HCT116 (cell line): Measurements from ENCODE around the gene WAC. TPM values are rescaled to one million over a fixed set of nuclear protein-coding genes. Genes with fewer than 3 reads are reported as not detected.

Experiments
- ATAC-seq: fragments of 200-7000 bp; cut with Tn5 transposase; 2 replicates; pipeline ENCODE4 v1.9.1; 2020; ENCODE audit warnings: mild to moderate bottlenecking, moderate library complexity
- BruUV-seq: library from RNA; stranded (reverse); fragments of 400-500 nt; replicated peaks from 2 replicates; lab custom pipeline; 2021; lab: Mats Ljungman, UMichigan
- CTCF ChIA-PET: fragments of 300-600 bp; sonication (Branson Sonifier 250); formaldehyde crosslinking; loops from one replicate; lab custom pipeline; 2021; ENCODE audit warnings: antibody characterized with exemption; lab: Charles Lee
- POLR2A ChIA-PET: fragments of 300-600, 350-600 bp; sonication (Branson Sonifier 250); formaldehyde crosslinking; loops from one replicate; lab custom pipeline; 2021; ENCODE audit warnings: antibody characterized with exemption; lab: Charles Lee
- RAD21 ChIA-PET, 2 experiments: fragments of 300-600 bp; sonication (Branson Sonifier 250); formaldehyde crosslinking; loops; one replicate each; lab custom pipeline; 2023; ENCODE audit warnings: low total read pairs in 2 of 2; ENCODE audit not compliant: uncharacterized antibody in 2 of 2, unreplicated experiment in 2 of 2, low non-redundant PET in 1 of 2; lab: Charles Lee
- DNase-seq: peaks from one replicate; pipeline ENCODE4 v3.0.0-alpha.2; 2010; ENCODE audit warnings: low read depth, low spot score
- H2AFZ ChIP-seq: fragments of 200-600 bp; shearing (Covaris generic), sonication (generic); 2 replicates; pipeline ENCODE4 v1.6.1; 2017; ENCODE audit warnings: low read depth, mixed run types, mixed read lengths, antibody characterized with exemption, low read length; ENCODE audit not compliant: poor library complexity, severe bottlenecking
- H3K27ac ChIP-seq: 2 replicates; pipeline ENCODE4 v1.5.1; 2012; ENCODE audit warnings: low read depth, low read length
- H3K27me3 ChIP-seq: fragments of 200-600 bp; sonication (generic); 2 replicates; pipeline ENCODE4 v1.6.1; 2016; ENCODE audit warnings: mixed run types, low read length, mixed read lengths; ENCODE audit not compliant: insufficient read depth
- H3K36me3 ChIP-seq, 2 experiments: fragments of 200-500 bp in 1 of 2; fragments of 200-600 bp in 1 of 2; sonication (Bioruptor generic) in 1 of 2; sonication (generic) in 1 of 2; 2 replicates each; pipeline versions ENCODE4 v1.5.1 to v1.6.1; 2014 to 2016; ENCODE audit warnings: low read length in 2 of 2, inconsistent platforms in 1 of 2, mixed read lengths in 1 of 2, mixed run types in 1 of 2; ENCODE audit not compliant: insufficient read depth in 2 of 2, control insufficient read depth in 1 of 2
- H3K4me1 ChIP-seq, 2 experiments: fragments of 200-600 bp in 1 of 2; sonication (generic) in 1 of 2; 2 replicates each; pipeline versions ENCODE4 v1.5.1 to v1.6.1; 2012 to 2017; ENCODE audit warnings: low read length in 2 of 2, inconsistent platforms in 1 of 2, mild to moderate bottlenecking in 1 of 2, mixed read lengths in 1 of 2, mixed run types in 1 of 2, moderate library complexity in 1 of 2; ENCODE audit not compliant: insufficient read depth in 2 of 2, control insufficient read depth in 1 of 2
- H3K4me2 ChIP-seq: fragments of 200-600 bp; sonication (generic); 2 replicates; pipeline ENCODE4 v1.6.1; 2017; ENCODE audit warnings: mixed run types, low read length, mixed read lengths
- H3K4me3 ChIP-seq, 2 experiments: fragments of 200-600 bp in 1 of 2; sonication (generic) in 1 of 2; replicated peaks in 1 of 2; 2 replicates each; pipeline ENCODE4 v1.5.1; 2011 to 2016; ENCODE audit warnings: low read length in 2 of 2, control low read depth in 1 of 2, low read depth in 1 of 2, mild to moderate bottlenecking in 1 of 2, mixed read lengths in 1 of 2, mixed run types in 1 of 2
- H3K79me2 ChIP-seq: fragments of 200-600 bp; sonication (generic); 2 replicates; pipeline ENCODE4 v1.6.1; 2017; ENCODE audit warnings: mild to moderate bottlenecking, mixed run types, low read length, moderate library complexity, mixed read lengths; ENCODE audit not compliant: insufficient read depth
- H3K9ac ChIP-seq: fragments of 200-600 bp; sonication (generic); 2 replicates; pipeline ENCODE4 v1.6.1; 2016; ENCODE audit warnings: low read length, mixed read lengths
- H3K9me2 ChIP-seq: fragments of 200-600 bp; sonication (generic), shearing (Covaris generic); 2 replicates; pipeline ENCODE4 v1.6.1; 2017; ENCODE audit warnings: mixed run types, mild to moderate bottlenecking, moderate library complexity; ENCODE audit not compliant: insufficient read depth
- H3K9me3 ChIP-seq, 2 experiments: fragments of 200-500 bp in 1 of 2; fragments of 200-600 bp in 1 of 2; sonication (Bioruptor generic) in 1 of 2; sonication (generic) in 1 of 2; 2 replicates each; pipeline ENCODE4 v1.6.1; 2014 to 2017; ENCODE audit warnings: low read length in 2 of 2, mixed read lengths in 2 of 2, inconsistent platforms in 1 of 2, low read depth in 1 of 2, mild to moderate bottlenecking in 1 of 2, mixed run types in 1 of 2, moderate library complexity in 1 of 2; ENCODE audit not compliant: control insufficient read depth in 1 of 2, insufficient read depth in 1 of 2
- H4K20me1 ChIP-seq: fragments of 200-600 bp; sonication (generic), shearing (Covaris generic); 2 replicates; pipeline ENCODE4 v1.6.1; 2017; ENCODE audit warnings: mixed run types, mild to moderate bottlenecking, moderate library complexity; ENCODE audit not compliant: insufficient read depth
- FOSL1 ChIP-seq: IDR thresholded peaks from 2 replicates; pipeline ENCODE4 v1.6.1; 2012; ENCODE audit warnings: low read depth
- POLR2AphosphoS5 ChIP-seq: IDR thresholded peaks from 2 replicates; pipeline ENCODE4 v1.6.1; 2011; ENCODE audit warnings: mild to moderate bottlenecking, low read depth, low read length, moderate library complexity
- RAD21 ChIP-seq: IDR thresholded peaks from 2 replicates; pipeline ENCODE4 v1.6.1; 2012; ENCODE audit warnings: low read depth, mild to moderate bottlenecking
- SIN3A ChIP-seq: IDR thresholded peaks from 2 replicates; pipeline ENCODE4 v1.6.1; 2012; ENCODE audit warnings: low read depth
- SRF ChIP-seq: IDR thresholded peaks from 2 replicates; pipeline ENCODE4 v1.6.1; 2012; ENCODE audit warnings: low read depth
- TCF7L2 ChIP-seq: IDR thresholded peaks from 2 replicates; pipeline ENCODE4 v1.7.0; 2011; ENCODE audit warnings: borderline replicate concordance, inconsistent platforms; ENCODE audit not compliant: insufficient read depth, insufficient read length; ENCODE audit errors: extremely low read depth
- YY1 ChIP-seq: IDR thresholded peaks from 2 replicates; pipeline ENCODE4 v1.6.1; 2011; ENCODE audit warnings: low read length, low read depth, moderate library complexity, mild to moderate bottlenecking; ENCODE audit not compliant: insufficient replicate concordance; ENCODE audit errors: extremely low read depth
- ZBTB33 ChIP-seq: IDR thresholded peaks from 2 replicates; pipeline ENCODE4 v1.6.1; 2011; ENCODE audit warnings: mild to moderate bottlenecking, low read length, moderate library complexity; ENCODE audit not compliant: insufficient replicate concordance; ENCODE audit errors: extremely low read depth
- intact Hi-C: fragments of 100-400 bp; cut with micrococcal nuclease; formaldehyde crosslinking; loops from 2 replicates; pipeline ENCODE4 v1.10.0; 2022
- total RNA-seq: library from RNA; stranded (reverse); gene quantifications from one replicate; pipeline ENCODE4 v1.2.1, GENCODE V29; 2021; ENCODE audit not compliant: unreplicated experiment
- TF ChIP-seq, protein P1 (sequence below): IDR thresholded peaks from 2 replicates; pipeline ENCODE4 v1.6.1; 2012; ENCODE audit warnings: low read depth

The WAC gene
- total RNA-seq, 1 experiment from 2014 or later = 117 TPM

DNA sequence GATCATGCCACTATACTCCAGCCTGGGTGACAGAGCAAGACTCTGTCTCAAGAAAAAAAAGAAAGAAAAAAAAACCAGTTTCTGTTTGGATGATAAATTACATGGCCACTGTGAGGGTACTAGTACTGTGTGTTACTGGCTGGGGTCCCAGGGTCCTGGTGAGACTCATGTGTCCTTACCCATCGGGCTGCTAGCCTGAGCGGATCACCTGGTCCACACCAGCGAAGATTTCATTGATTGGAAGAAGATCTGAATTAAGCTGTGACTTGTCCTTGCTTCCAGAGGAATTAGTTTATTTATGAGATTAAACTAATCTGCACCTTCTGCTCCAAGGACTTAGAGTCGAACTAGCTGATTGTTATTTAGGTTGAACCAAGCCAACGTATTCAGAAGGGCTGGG is 104.4 kb downstream of the WAC start:
- POLR2A ChIA-PET = no interaction called here
- ATAC-seq = no peak
- no peaks in the 10 kb centered on the region for H3K4me1 ChIP-seq
- H3K27me3 ChIP-seq = no peaks in the 10 kb centered on the region
- no peaks in the 10 kb centered on the region for H3K36me3 ChIP-seq
- no peak overlapping the region for H3K9ac ChIP-seq
- no peak overlapping the region for H3K4me3 ChIP-seq
- TF ChIP-seq SIN3A = no peak
- TF ChIP-seq, protein P1, sequence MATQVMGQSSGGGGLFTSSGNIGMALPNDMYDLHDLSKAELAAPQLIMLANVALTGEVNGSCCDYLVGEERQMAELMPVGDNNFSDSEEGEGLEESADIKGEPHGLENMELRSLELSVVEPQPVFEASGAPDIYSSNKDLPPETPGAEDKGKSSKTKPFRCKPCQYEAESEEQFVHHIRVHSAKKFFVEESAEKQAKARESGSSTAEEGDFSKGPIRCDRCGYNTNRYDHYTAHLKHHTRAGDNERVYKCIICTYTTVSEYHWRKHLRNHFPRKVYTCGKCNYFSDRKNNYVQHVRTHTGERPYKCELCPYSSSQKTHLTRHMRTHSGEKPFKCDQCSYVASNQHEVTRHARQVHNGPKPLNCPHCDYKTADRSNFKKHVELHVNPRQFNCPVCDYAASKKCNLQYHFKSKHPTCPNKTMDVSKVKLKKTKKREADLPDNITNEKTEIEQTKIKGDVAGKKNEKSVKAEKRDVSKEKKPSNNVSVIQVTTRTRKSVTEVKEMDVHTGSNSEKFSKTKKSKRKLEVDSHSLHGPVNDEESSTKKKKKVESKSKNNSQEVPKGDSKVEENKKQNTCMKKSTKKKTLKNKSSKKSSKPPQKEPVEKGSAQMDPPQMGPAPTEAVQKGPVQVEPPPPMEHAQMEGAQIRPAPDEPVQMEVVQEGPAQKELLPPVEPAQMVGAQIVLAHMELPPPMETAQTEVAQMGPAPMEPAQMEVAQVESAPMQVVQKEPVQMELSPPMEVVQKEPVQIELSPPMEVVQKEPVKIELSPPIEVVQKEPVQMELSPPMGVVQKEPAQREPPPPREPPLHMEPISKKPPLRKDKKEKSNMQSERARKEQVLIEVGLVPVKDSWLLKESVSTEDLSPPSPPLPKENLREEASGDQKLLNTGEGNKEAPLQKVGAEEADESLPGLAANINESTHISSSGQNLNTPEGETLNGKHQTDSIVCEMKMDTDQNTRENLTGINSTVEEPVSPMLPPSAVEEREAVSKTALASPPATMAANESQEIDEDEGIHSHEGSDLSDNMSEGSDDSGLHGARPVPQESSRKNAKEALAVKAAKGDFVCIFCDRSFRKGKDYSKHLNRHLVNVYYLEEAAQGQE = no peak
- H2AFZ ChIP-seq = no peak overlapping the region
- H4K20me1 ChIP-seq = no peaks in the 10 kb centered on the region
- H3K9me2 ChIP-seq = no peaks in the 10 kb centered on the region
- no TSS peak for BruUV-seq
- CTCF ChIA-PET = interaction anchor here (1.8 kb wide), 1 partner anchor 9 kb away, joined by 4 read pairs; no protein-coding TSS in a partner anchor
- no peaks in the 10 kb centered on the region for H3K9me3 ChIP-seq
- DNase-seq = no peak
- RAD21 ChIA-PET = no interaction called here
- H3K79me2 ChIP-seq = no peaks in the 10 kb centered on the region
- intact Hi-C loops = no loop called here
- no peak overlapping the region for H3K27ac ChIP-seq
- no peak overlapping the region for H3K4me2 ChIP-seq

GRCh38 chr10:28638392-28638791 is 105.5 kb downstream of the WAC start:
- Histone ChIP-seq H3K9ac (no peak overlapping the region), H4K20me1 (no peaks in the 10 kb centered on the region), H3K79me2 (no peaks in the 10 kb centered on the region), H3K4me3 (no peak overlapping the region), H3K4me1 (no peaks in the 10 kb centered on the region), H3K27me3 (no peaks in the 10 kb centered on the region), H3K36me3 (no peaks in the 10 kb centered on the region), H2AFZ (no peak overlapping the region), H3K9me3 (no peaks in the 10 kb centered on the region), H3K9me2 (no peaks in the 10 kb centered on the region), H3K4me2 (no peak overlapping the region), H3K27ac (no peak overlapping the region)
- ChIA-PET CTCF (no interaction called here), POLR2A (no interaction called here), RAD21 (no interaction called here)
- intact Hi-C loops = no loop called here
- ATAC-seq (no peak), DNase-seq (no peak)
- BruUV-seq = no TSS peak
- no peak for TF ChIP-seq ZBTB33
- TF ChIP-seq YY1 = no peak
- TF ChIP-seq, protein P1 = no peak
- no peak for TF ChIP-seq SRF
- no peak for TF ChIP-seq RAD21
- no peak for TF ChIP-seq FOSL1
- TF ChIP-seq TCF7L2 = no peak
- TF ChIP-seq POLR2AphosphoS5 = no peak
